Measurements from ENCODE around the gene TKT.
A peak's percentile ranks its signal among the peaks of the same experiment; 100 is the strongest.

The TKT gene

GRCh38 chr3:53224026-53224425, 31.8 kb downstream of the TKT start:
- DNase-seq (ENCODE audit: low spot score): no peak

- no peak for DNase-seq (ENCODE audit: low spot score)
These were observed 32.3 kb downstream of the TKT start for GRCh38 chr3:53223541-53223966.

- DNase-seq (ENCODE audit: low spot score): no peak
These were observed 32.8 kb downstream of the TKT start for GRCh38 chr3:53223025-53223424.

- no peak for DNase-seq (ENCODE audit: low spot score)
These were observed 33.5 kb downstream of the TKT start for GRCh38 chr3:53222183-53222901.

GRCh38 chr3:53221827-53222182, 34.0 kb downstream of the TKT start:
- DNase-seq (ENCODE audit: low spot score): no peak

GRCh38 chr3:53221345-53221744, 34.5 kb downstream of the TKT start:
- no peak for DNase-seq (ENCODE audit: low spot score)

- DNase-seq (ENCODE audit: low spot score): peak; percentile 92
These were observed 35.8 kb downstream of the TKT start for GRCh38 chr3:53219895-53220483.

GRCh38 chr3:53218131-53218530, 37.7 kb downstream of the TKT start:
- DNase-seq (ENCODE audit: low spot score): no peak

GRCh38 chr3:53217175-53217574, 38.6 kb downstream of the TKT start:
- no peak for DNase-seq (ENCODE audit: low spot score)

- no peak for DNase-seq (ENCODE audit: low spot score)
These were observed 39.1 kb downstream of the TKT start for GRCh38 chr3:53216723-53217122.

GRCh38 chr3:53215816-53216215, 40.0 kb downstream of the TKT start:
- DNase-seq (ENCODE audit: low spot score): no peak

- no peak for DNase-seq (ENCODE audit: low spot score)
These were observed 42.5 kb downstream of the TKT start for GRCh38 chr3:53213276-53213675.

GRCh38 chr3:53211706-53212702, 43.8 kb downstream of the TKT start:
- no peak for DNase-seq (ENCODE audit: low spot score)

- no peak for DNase-seq (ENCODE audit: low spot score)
These were observed 53.3 kb downstream of the TKT start for GRCh38 chr3:53202331-53203015.

- DNase-seq (ENCODE audit: low spot score): no peak
These were observed 55.0 kb downstream of the TKT start for GRCh38 chr3:53200501-53201498.

- no peak for DNase-seq (ENCODE audit: low spot score)
These were observed 56.0 kb downstream of the TKT start for GRCh38 chr3:53199834-53200233.

GRCh38 chr3:53198996-53199395, 56.8 kb downstream of the TKT start:
- DNase-seq (ENCODE audit: low spot score): no peak

GRCh38 chr3:53198256-53198977, 57.4 kb downstream of the TKT start:
- DNase-seq (ENCODE audit: low spot score): no peak

GRCh38 chr3:53196575-53197407, 59.0 kb downstream of the TKT start:
- DNase-seq (ENCODE audit: low spot score): no peak

All from hepatic stellate cell (primary cell).